HK-2 (cell line): ENCODE measurements around the gene FABP3.
A peak's percentile ranks its signal among the peaks of the same experiment; 100 is the strongest.

ENCODE experiments used
- DNase-seq: peaks from one replicate; pipeline ENCODE4 v3.0.0-alpha.2; 2018; ENCODE audit not compliant: unreplicated experiment

Gene FABP3

GRCh38 chr1:31373056-31373896 lies at the start of gene FABP3:
Gene FABP3 (minus strand): TSS chr1:31373076. CDS start chr1:31373014, 62 bp downstream.
- DNase-seq, result no peak

GRCh38 chr1:31421371-31422040 lies 48.6 kb upstream of the FABP3 start:
- DNase-seq, result no peak

GRCh38 chr1:31420716-31421115 lies 47.8 kb upstream of the FABP3 start:
- DNase-seq, result no peak

- DNase-seq, result no peak
Measured at GRCh38 chr1:31418626-31419323, 45.9 kb upstream of the FABP3 start.

- DNase-seq, result no peak
Measured at GRCh38 chr1:31417148-31417547, 44.3 kb upstream of the FABP3 start.

- no peak for DNase-seq
Measured at GRCh38 chr1:31416101-31416736, 43.3 kb upstream of the FABP3 start.

GRCh38 chr1:31415658-31416057 lies 42.8 kb upstream of the FABP3 start:
- no peak for DNase-seq

- no peak for DNase-seq
Measured at GRCh38 chr1:31414980-31415370, 42.1 kb upstream of the FABP3 start.

GRCh38 chr1:31413405-31414001 lies 40.6 kb upstream of the FABP3 start:
- DNase-seq, result peak; percentile 74

- DNase-seq, result peak; percentile 32
Measured at GRCh38 chr1:31412732-31413404, 40.0 kb upstream of the FABP3 start, which contains the start of gene SERINC2. Gene SERINC2 (plus strand): TSS chr1:31413213. CDS start chr1:31413266, 53 bp downstream.

- no peak for DNase-seq
Measured at GRCh38 chr1:31412205-31412604, 39.3 kb upstream of the FABP3 start.

GRCh38 chr1:31410871-31411270 lies 38.0 kb upstream of the FABP3 start:
- DNase-seq, result no peak

- DNase-seq, result no peak
Measured at GRCh38 chr1:31409946-31410858, 37.3 kb upstream of the FABP3 start.

- no peak for DNase-seq
Measured at GRCh38 chr1:31408788-31409318, 36.0 kb upstream of the FABP3 start.

- DNase-seq, result no peak
Measured at GRCh38 chr1:31407029-31407626, 34.3 kb upstream of the FABP3 start.

- DNase-seq, result no peak
Measured at GRCh38 chr1:31405578-31406245, 32.8 kb upstream of the FABP3 start.

GRCh38 chr1:31401241-31401640 lies 28.4 kb upstream of the FABP3 start:
- no peak for DNase-seq

- no peak for DNase-seq
Measured at GRCh38 chr1:31400393-31400792, 27.5 kb upstream of the FABP3 start.

GRCh38 chr1:31399976-31400375 lies 27.1 kb upstream of the FABP3 start:
- no peak for DNase-seq
